NB4 (cell line): Measurements from ENCODE around the gene GRID2.

Experiments
- DNase-seq: peaks from one replicate; pipeline ENCODE4 v3.0.0; 2010; ENCODE audit warnings: low read depth
- H3K4me3 ChIP-seq: one replicate; pipeline ENCODE4 v1.5.1; 2011; ENCODE audit warnings: mild to moderate bottlenecking, low read depth, low read length, moderate library complexity
- MYC ChIP-seq: IDR thresholded peaks from 2 replicates; pipeline ENCODE4 v1.6.1; 2011; ENCODE audit warnings: low read depth, low read length
- POLR2A ChIP-seq: IDR thresholded peaks from 2 replicates; pipeline ENCODE4 v1.6.1; 2011; ENCODE audit warnings: mild to moderate bottlenecking; ENCODE audit not compliant: insufficient read length; ENCODE audit errors: extremely low read depth
- TF ChIP-seq, protein P1 (sequence below): IDR thresholded peaks from 2 replicates; pipeline ENCODE4 v1.6.1; 2011; ENCODE audit warnings: low read depth, low read length
- TF ChIP-seq, protein P2 (sequence below): IDR thresholded peaks from one replicate; pipeline ENCODE4 v1.5.1; 2012; ENCODE audit warnings: low read depth, low read length

GRID2 gene

DNA sequence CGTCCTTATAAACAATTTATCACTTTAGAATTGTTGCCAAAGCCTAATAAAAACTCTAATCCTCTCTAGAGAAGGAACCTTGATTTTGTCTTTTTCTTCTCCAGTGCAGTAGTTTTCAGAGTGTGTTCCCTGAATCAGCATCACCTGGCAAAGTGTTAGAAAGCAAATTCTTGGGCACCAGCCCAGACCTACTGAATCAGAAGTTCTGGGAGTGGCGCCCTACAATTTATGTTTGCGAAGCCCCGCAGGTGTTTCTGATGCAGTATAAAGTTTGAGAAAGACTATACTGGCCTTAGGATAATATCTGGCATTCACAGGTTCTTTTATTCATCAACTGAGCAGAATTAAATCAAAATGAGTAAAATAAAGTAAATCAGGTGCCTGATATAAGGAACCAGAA is 879.0 kb downstream of the GRID2 start:
- H3K4me3 ChIP-seq: no peak overlapping the region
- DNase-seq: no peak
- TF ChIP-seq, protein P1, sequence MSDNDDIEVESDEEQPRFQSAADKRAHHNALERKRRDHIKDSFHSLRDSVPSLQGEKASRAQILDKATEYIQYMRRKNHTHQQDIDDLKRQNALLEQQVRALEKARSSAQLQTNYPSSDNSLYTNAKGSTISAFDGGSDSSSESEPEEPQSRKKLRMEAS: no peak
- TF ChIP-seq, protein P2, sequence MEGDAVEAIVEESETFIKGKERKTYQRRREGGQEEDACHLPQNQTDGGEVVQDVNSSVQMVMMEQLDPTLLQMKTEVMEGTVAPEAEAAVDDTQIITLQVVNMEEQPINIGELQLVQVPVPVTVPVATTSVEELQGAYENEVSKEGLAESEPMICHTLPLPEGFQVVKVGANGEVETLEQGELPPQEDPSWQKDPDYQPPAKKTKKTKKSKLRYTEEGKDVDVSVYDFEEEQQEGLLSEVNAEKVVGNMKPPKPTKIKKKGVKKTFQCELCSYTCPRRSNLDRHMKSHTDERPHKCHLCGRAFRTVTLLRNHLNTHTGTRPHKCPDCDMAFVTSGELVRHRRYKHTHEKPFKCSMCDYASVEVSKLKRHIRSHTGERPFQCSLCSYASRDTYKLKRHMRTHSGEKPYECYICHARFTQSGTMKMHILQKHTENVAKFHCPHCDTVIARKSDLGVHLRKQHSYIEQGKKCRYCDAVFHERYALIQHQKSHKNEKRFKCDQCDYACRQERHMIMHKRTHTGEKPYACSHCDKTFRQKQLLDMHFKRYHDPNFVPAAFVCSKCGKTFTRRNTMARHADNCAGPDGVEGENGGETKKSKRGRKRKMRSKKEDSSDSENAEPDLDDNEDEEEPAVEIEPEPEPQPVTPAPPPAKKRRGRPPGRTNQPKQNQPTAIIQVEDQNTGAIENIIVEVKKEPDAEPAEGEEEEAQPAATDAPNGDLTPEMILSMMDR: no peak
- TF ChIP-seq POLR2A (no peak), MYC (no peak)

DNA sequence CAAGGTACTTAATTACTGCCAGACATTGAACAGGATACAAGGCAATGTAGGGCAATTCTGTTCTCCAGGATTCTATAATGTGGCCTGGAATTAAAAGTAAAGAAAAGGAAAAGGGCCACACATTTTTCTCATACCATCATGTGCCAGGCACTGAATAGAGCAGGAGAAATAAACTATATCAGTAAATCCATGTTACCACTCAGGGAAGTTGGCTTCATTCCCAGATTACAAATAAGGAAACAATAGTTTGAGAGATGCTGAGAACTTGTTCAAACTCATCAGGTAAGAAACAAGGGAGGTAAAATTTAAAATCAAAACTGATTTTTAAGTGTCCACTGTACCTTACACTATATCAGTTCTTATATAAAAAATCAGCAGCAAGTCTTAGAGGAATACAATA is 879.8 kb downstream of the GRID2 start:
- DNase-seq: no peak
- H3K4me3 ChIP-seq: no peak overlapping the region
- no peak for TF ChIP-seq POLR2A
- TF ChIP-seq, protein P2: no peak

DNA sequence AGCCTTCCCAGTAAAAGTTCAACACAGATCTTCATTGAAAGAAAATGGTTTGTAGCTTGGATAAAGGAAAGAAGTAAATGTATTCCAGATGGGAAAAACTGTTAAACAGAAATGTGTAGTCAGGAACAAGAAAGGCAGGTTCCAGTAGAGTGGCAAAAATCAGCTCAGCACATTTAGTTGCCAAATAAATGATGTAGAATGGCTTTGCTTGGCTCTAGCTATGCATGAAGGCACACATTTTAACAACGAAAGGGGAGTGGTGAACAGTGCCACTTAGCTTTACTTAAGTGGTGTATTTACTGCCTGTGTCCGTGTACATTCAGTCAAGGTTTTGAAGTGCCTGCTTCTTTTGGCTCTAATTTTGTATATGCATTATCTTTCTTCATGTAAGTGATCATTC is 880.3 kb downstream of the GRID2 start:
- TF ChIP-seq MYC (no peak), POLR2A (no peak)
- TF ChIP-seq, protein P1: no peak
- TF ChIP-seq, protein P2: no peak
- DNase-seq: no peak
- no peak overlapping the region for H3K4me3 ChIP-seq

DNA sequence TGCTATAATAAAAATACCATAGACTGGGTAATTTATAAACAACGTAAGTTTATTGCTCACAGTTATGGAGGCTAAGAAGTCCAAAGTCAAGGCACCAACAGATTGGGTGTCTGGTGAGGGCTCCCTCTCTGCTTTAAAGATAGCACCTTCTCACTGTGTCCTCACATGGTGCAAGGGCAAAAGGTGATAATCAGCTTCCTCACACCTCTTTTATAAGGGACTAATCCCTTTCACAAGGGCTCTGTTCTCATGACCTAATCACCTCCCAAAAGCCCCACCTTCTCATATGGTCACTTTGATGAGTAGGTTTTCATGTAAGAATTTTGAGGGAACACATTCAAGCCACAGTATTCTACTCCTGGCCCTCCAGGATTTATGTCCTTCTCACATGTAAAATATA is 883.1 kb downstream of the GRID2 start:
- TF ChIP-seq, protein P1: no peak
- no peak for TF ChIP-seq POLR2A
- TF ChIP-seq MYC: no peak
- TF ChIP-seq, protein P2: no peak
- no peak for DNase-seq
- no peak overlapping the region for H3K4me3 ChIP-seq

DNA sequence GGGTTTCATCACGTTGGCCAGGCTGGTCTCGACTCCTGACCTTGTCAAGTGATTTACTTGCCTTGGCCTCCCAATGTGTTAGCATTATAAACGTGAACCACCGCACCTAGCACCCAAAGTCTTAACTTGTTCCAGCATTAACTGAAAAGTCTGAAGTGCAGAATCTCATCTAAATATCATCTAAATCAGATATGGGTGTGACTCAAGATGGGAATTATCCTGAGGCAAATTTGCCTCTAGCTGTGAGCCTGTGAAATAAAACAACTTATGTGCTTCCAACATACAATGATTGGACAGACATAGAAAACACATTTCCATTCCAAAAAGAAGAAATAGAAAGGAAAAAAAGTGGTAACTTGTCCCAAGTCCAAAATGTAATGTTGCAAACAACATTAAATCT is 883.7 kb downstream of the GRID2 start:
- DNase-seq: no peak
- H3K4me3 ChIP-seq: no peak overlapping the region
- TF ChIP-seq POLR2A (no peak), MYC (no peak)
- TF ChIP-seq, protein P1: no peak
- TF ChIP-seq, protein P2: no peak

DNA sequence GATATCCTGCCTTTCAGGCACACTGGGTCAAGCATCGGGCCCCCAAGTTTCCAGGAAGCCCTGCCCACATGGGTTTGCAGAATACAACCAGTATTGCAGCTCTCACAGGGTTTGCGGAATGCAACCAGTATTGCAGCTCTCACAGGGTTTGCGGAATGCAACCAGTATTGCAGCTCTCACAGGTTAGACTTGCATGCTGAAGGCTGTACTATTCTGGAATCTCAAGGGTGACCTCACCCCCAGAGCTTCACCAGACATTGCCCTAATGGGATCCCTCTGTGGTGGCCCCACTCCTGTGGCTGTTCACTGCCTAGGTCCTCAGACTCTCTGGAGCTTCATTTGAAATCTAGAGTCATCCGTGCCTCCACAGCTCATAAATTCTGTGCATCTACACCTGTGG is 884.1 kb downstream of the GRID2 start:
- DNase-seq: no peak
- TF ChIP-seq, protein P2: no peak
- H3K4me3 ChIP-seq: no peak overlapping the region
